A172 (cell line): ENCODE data around the gene PLCB2. TPM values are rescaled to one million over a fixed set of nuclear protein-coding genes. Genes with fewer than 3 reads are reported as not detected.

ENCODE experiments used
- DNase-seq: peaks from one replicate; pipeline ENCODE4 v3.0.0-alpha.2; 2015; ENCODE audit warnings: low spot score
- total RNA-seq: library from RNA; depleted of rRNA; stranded (reverse); fragments of >200 nt; shearing (Covaris generic); gene quantifications from 2 replicates; pipeline ENCODE4 v1.2.3, GENCODE V29; 2014

PLCB2 gene
- total RNA-seq, 1 experiment from 2014 or later: not detected

- DNase-seq: no peak
Observed at GRCh38 chr15:40270246-40270995, 37.3 kb downstream of the PLCB2 start.

GRCh38 chr15:40269604-40270003, 38.1 kb downstream of the PLCB2 start:
- DNase-seq: no peak

GRCh38 chr15:40267670-40268069, 40.1 kb downstream of the PLCB2 start:
- DNase-seq: peak; percentile 41

GRCh38 chr15:40266828-40267304, 40.9 kb downstream of the PLCB2 start:
- DNase-seq: peak; percentile 98

GRCh38 chr15:40265875-40266274, 41.9 kb downstream of the PLCB2 start:
- no peak for DNase-seq

GRCh38 chr15:40265355-40265754, 42.4 kb downstream of the PLCB2 start:
- peak; percentile 27 for DNase-seq

- no peak for DNase-seq
Observed at GRCh38 chr15:40264321-40265153, 43.2 kb downstream of the PLCB2 start.

GRCh38 chr15:40263024-40263754, 44.5 kb downstream of the PLCB2 start:
- DNase-seq: no peak

GRCh38 chr15:40259021-40259420, 48.7 kb downstream of the PLCB2 start:
- DNase-seq: no peak

- DNase-seq: peak; percentile 49
Observed at GRCh38 chr15:40258544-40258943, 49.2 kb downstream of the PLCB2 start.

- no peak for DNase-seq
Observed at GRCh38 chr15:40257656-40258450, 49.9 kb downstream of the PLCB2 start.

GRCh38 chr15:40256638-40257235, 51.0 kb downstream of the PLCB2 start:
- DNase-seq: peak; percentile 37

GRCh38 chr15:40255033-40255432, 52.7 kb downstream of the PLCB2 start:
- no peak for DNase-seq

- DNase-seq: no peak
Observed at GRCh38 chr15:40254452-40254851, 53.3 kb downstream of the PLCB2 start.

- DNase-seq: no peak
Observed at GRCh38 chr15:40253167-40253790, 54.5 kb downstream of the PLCB2 start.

GRCh38 chr15:40252438-40253166, 55.1 kb downstream of the PLCB2 start:
- no peak for DNase-seq

GRCh38 chr15:40252141-40252437, 55.6 kb downstream of the PLCB2 start:
- no peak for DNase-seq

GRCh38 chr15:40251486-40252140, 56.1 kb downstream of the PLCB2 start:
- DNase-seq: no peak

GRCh38 chr15:40250771-40251483, 56.8 kb downstream of the PLCB2 start:
- DNase-seq: no peak
